NOMO-1 treated with DMSO at 0.1 percent for 48 hours (cell line): Measurements from ENCODE around the gene RPA4.
"Not testable (repeated sequence)": the region's sequence is repeated elsewhere in the genome, so short reads cannot be mapped to it uniquely, and the experiment has no call there.

Experiments
- DNase-seq: peaks from one replicate; lab custom pipeline; 2025; ENCODE audit not compliant: unreplicated experiment; lab: John Stamatoyannopoulos, UW

RPA4 gene, protein sequence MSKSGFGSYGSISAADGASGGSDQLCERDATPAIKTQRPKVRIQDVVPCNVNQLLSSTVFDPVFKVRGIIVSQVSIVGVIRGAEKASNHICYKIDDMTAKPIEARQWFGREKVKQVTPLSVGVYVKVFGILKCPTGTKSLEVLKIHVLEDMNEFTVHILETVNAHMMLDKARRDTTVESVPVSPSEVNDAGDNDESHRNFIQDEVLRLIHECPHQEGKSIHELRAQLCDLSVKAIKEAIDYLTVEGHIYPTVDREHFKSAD

DNA sequence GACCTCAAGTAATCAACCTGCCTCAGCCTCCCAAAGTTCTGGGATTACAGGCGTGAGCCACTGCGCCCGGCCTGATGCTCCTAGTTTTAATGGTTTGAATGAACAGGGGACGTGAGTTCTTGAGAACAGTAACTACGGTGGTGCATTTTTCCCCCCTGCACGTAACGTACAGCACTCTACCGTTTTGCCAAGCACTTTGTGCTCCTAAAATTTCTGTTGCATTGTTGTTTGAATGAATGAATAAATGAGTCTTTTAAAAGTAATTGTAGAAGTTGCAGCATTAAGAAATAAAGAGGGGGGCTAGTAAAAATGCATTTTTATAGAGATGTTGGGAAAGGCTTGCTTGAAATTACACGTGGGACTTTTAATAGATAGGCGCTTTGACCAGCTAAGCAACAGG, at the start of gene RPA4:
Gene RPA4 (plus strand): TSS at position 301 of the 400 bp plus-strand sequence. CDS start 403 bp downstream, outside the sequence.
- DNase-seq, result no peak

GRCh38 chrX:96834137-96834536, 49.6 kb upstream of the RPA4 start:
- DNase-seq, result no peak

GRCh38 chrX:96835660-96836289, 47.9 kb upstream of the RPA4 start:
- DNase-seq, result no peak

GRCh38 chrX:96837808-96838207, 45.9 kb upstream of the RPA4 start:
- no peak for DNase-seq

- DNase-seq, result no peak
These were observed 45.2 kb upstream of the RPA4 start for GRCh38 chrX:96838537-96838936.

DNA sequence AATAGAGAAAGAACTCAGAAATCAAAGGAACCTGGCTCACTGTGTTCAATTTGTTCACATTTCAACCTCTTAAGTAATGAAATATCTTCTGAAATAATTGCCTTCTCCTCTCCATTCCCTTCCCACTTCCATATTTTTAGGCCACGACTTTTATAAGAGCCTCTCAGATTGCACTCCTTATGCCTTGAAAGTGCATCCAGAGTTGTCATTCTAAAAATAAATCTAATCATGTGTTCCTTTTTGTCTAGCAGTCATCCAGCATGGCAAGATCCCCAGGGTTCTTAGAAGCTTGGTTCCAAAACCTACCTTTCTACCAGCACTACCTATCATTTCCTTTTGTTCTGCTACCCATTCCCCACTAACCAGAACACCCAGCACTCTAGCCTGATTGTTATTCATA, 42.4 kb upstream of the RPA4 start:
- no peak for DNase-seq

GRCh38 chrX:96841866-96842265, 41.8 kb upstream of the RPA4 start:
- DNase-seq, result not testable (repeated sequence)

DNA sequence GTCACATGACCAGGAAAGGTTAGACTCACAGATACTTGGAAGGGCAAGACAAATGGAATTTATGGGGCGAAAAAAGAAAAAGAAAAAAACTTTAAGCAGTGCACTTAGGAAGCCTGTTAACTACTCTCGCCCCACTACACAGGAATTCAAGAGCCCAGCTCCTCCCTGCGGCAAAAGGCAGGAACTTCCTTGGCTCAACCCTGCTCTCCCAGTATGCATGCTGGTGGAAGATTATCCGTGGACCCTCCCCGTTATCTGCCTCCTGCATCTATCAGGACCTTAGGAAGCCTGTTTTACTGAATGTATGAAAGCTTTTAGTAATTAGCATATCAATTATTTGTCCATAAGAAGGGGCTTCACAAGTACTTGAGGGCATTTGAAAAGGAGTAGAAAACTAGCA, 40.1 kb upstream of the RPA4 start:
- DNase-seq, result no peak

- DNase-seq, result no peak
These were observed 36.9 kb upstream of the RPA4 start for GRCh38 chrX:96846841-96847240.

GRCh38 chrX:96859422-96859821, 24.3 kb upstream of the RPA4 start:
- DNase-seq, result not testable (repeated sequence)

DNA sequence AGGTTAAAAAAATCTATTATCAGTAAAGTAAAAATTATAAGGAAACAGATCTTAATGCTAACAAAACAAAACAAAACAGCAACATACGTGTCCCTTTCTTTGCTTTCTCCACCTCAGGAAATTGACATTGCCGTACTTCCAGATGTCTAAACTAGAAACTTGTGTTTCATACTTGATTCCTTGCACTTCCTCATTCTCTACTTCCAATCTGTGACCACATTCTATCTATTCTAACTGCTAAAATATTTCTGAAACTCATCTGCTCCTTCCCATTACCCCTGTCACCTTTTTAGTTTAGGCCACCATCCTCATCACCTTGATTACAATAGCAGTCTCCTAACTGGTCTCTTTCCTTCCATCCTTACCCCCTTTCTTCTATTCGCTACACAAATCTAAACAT, 22.5 kb upstream of the RPA4 start:
- peak; percentile 39 for DNase-seq

- DNase-seq, result no peak
These were observed 22.0 kb upstream of the RPA4 start for GRCh38 chrX:96861661-96862060.

DNA sequence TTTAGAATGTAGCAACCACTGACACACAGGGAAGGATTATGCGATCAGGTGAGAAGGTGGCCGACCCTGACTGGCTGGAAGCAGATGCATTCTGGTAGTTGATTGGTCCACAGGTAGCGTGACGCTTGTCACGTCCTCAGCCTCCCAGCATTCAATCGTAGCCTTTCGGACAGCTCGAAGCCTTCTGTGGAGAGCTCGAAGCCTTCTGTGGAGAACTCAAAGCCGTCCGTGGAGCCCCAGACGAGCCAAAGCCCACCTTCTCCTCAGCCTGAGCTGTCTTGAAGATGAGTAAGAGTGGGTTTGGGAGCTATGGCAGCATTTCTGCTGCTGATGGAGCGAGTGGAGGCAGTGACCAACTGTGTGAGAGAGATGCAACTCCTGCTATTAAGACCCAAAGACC, 319 bp downstream of the RPA4 start:
- no peak for DNase-seq

DNA sequence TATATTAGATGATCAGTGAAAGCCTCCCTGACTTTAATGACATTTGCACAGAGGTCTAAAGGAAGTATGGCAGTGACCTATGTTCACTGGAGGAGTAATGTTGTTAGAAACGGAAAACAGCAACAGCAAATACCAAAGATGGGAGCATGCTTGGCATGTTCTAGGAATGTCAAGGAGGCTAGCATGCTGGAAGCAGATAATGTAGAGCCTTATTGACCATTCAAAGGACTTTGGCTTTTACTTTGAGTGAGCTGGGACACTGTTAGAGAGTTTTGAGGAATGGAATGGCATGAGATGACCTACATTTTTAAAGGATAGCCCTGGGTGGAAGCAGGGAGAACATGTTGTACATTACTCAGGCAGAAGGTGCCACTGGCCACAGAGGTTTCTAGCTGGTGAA, 6.0 kb downstream of the RPA4 start:
- DNase-seq, result no peak

DNA sequence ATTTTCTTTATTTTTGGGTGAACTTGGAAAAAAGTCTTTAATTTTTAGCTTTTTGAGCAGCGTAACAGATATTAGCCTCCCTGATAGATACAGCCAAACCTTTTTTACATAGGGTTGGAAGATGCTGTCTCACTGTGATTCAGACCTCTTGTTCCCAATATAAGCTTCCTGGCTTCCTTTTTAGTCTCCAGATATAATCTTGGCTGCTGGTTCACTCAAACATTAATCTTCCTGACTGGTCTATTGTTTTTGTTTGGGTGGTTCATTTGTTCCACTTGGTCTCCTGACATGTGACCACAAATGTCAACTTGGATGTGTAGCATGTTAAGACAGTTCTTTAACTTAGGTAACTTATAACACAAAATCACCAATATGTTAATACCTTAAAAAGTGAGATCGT, 23.0 kb downstream of the RPA4 start:
- DNase-seq, result no peak

DNA sequence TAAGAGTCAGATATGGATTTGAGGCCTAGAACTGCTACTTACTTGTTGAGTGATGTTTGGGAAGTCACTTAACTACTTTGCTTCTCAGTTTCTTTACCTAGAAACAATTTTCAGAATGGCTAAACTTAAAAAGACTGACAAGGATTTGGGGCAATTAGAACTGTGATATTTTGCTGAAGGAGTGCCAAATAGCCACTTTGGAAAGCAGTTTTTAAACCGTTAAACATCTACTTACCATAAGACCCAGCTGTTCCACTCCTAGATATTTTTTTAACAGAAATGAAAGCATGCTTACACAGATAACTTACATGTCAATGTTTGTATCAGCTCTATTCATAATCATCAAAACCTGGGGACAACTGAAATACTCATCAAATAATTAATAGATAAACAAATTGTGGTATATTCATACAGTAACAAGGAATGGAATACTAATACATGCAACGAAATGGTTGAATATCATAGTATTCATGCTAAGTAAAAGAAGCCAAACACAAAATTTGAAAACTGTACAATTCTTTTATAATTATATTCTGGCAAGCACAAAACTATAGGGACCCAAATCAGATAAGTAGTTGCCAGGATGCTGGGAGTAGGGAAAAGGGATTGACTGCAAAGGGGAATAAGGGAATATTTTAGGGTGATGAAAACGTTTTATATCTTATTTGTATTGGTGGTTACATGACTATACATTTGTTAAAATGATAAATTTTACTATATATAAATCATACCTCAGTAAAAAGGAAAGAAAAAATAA, 24.0 kb downstream of the RPA4 start:
- DNase-seq, result no peak

DNA sequence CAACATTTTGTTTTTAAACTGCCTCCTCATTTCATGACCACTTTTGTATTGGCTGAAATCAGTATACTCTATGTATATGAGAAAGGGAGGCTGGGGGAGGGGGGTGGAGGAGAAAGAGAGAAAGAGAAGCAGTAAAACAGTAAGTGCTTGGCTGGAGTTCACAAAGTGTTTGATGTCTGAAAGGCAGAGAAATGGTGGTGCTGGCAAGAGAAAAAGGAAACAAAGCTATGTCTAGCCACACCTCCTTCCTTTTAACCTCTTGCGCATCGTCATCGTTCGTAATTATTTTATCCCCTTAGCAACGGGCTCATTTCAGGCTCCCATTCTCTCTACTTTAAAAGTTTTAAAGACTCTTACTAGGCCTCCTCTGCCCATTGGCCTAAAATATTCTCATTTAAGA, 25.6 kb downstream of the RPA4 start:
- DNase-seq, result no peak

- no peak for DNase-seq
These were observed 35.2 kb downstream of the RPA4 start for GRCh38 chrX:96918864-96919263.

- no peak for DNase-seq
These were observed 36.0 kb downstream of the RPA4 start for GRCh38 chrX:96919672-96920071.

GRCh38 chrX:96924581-96924980, 40.9 kb downstream of the RPA4 start:
- no peak for DNase-seq

DNA sequence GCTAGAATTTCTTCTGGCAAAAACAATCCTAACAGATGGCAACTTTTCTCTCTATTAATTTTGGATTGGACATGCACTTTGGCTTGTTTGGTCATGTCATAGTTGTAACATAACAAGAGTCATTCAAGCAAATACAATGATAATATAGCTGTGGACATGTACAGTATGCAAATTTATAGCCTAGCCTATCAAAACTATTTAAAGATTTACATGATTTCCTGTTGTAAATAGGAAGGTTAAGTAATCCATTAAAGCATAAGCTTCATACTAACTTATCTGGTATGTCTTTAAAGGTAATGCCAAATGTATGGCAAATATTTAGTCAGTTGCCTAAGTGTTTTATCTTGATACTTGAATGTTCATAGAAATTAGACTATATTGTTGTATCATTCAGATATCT, 45.3 kb downstream of the RPA4 start:
- no peak for DNase-seq
